ENCODE results near the gene AUTS2.

The AUTS2 gene

GRCh38 chr7:70776627-70777101, 1178.4 kb downstream of the AUTS2 start:
- Histone ChIP-seq H3K4me3 (replicated peaks; ENCODE audit: insufficient read depth, low read length) (no peak overlapping the region), H3K27ac (replicated peaks) (no peak overlapping the region), H3K27me3 (ENCODE audit: insufficient read depth, poor library complexity, severe bottlenecking) (no peaks in the 10 kb centered on the region)
- TF ChIP-seq GABPA (IDR thresholded peaks at IDR 0.05; ENCODE audit: low read depth) (no peak), CTCF (IDR thresholded peaks at IDR 0.05; ENCODE audit: insufficient read depth, low read length) (no peak), REST (IDR thresholded peaks at IDR 0.05; ENCODE audit: insufficient replicate concordance, low read depth) (no peak), POLR2AphosphoS5 (IDR thresholded peaks at IDR 0.05; ENCODE audit: low read depth) (no peak), SPI1 (IDR thresholded peaks at IDR 0.05; ENCODE audit: borderline replicate concordance, low read depth) (no peak)
- no peak for DNase-seq (ENCODE audit: low read depth in 1 of 2, low spot score in 1 of 2)

- DNase-seq (ENCODE audit: low read depth in 1 of 2, low spot score in 1 of 2) = no peak
- TF ChIP-seq REST (IDR thresholded peaks at IDR 0.05; ENCODE audit: insufficient replicate concordance, low read depth) (no peak), GABPA (IDR thresholded peaks at IDR 0.05; ENCODE audit: low read depth) (no peak), POLR2AphosphoS5 (IDR thresholded peaks at IDR 0.05; ENCODE audit: low read depth) (no peak), SPI1 (IDR thresholded peaks at IDR 0.05; ENCODE audit: borderline replicate concordance, low read depth) (no peak), CTCF (IDR thresholded peaks at IDR 0.05; ENCODE audit: insufficient read depth, low read length) (no peak)
- H3K27me3 ChIP-seq (ENCODE audit: insufficient read depth, poor library complexity, severe bottlenecking) = no peaks in the 10 kb centered on the region
- H3K27ac ChIP-seq (replicated peaks) = no peak overlapping the region
- H3K4me3 ChIP-seq (replicated peaks; ENCODE audit: insufficient read depth, low read length) = no peak overlapping the region
These were observed 1179.0 kb downstream of the AUTS2 start for GRCh38 chr7:70777251-70777650.

DNA sequence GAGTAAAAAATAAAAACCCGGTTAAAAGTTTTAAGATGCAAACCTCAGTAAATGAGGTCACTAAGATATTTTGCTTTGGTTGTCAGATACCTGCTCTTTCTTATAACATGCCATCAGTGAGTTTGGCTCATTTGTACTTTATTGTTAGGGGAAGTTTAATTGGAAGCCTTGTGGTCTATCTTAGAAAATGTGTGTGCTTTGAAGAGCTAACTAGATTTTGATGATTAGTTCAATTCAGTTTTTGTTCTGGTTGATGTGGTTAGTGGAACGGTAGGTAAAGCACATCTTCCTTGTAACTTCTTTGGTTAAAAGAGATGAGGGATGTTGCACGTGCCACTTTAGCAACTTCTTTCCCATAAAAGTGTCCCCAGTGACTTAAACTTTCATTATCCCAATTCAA, 1180.3 kb downstream of the AUTS2 start:
- H3K4me3 ChIP-seq (replicated peaks; ENCODE audit: insufficient read depth, low read length) = no peak overlapping the region
- no peak for DNase-seq (ENCODE audit: low read depth in 1 of 2, low spot score in 1 of 2)
- no peak for TF ChIP-seq POLR2AphosphoS5 (IDR thresholded peaks at IDR 0.05; ENCODE audit: low read depth)
- TF ChIP-seq GABPA (IDR thresholded peaks at IDR 0.05; ENCODE audit: low read depth) = no peak
- no peak for TF ChIP-seq REST (IDR thresholded peaks at IDR 0.05; ENCODE audit: insufficient replicate concordance, low read depth)
- no peak for TF ChIP-seq CTCF (IDR thresholded peaks at IDR 0.05; ENCODE audit: insufficient read depth, low read length)
- no peak for TF ChIP-seq SPI1 (IDR thresholded peaks at IDR 0.05; ENCODE audit: borderline replicate concordance, low read depth)
- H3K27me3 ChIP-seq (ENCODE audit: insufficient read depth, poor library complexity, severe bottlenecking) = no peaks in the 10 kb centered on the region
- no peak overlapping the region for H3K27ac ChIP-seq (replicated peaks)

All from HL-60 (cell line).